ENCODE results near the gene RNFT2. TPM values are rescaled to one million over a fixed set of nuclear protein-coding genes. Genes with fewer than 3 reads are reported as not detected.

RNFT2 gene
- total RNA-seq, 1 experiment from 2014 or later, result 29.5 TPM

- H3K79me2 ChIP-seq (ENCODE audit: insufficient read depth, low read length), result no peaks in the 10 kb centered on the region
- H3K27me3 Mint-ChIP-seq (ENCODE audit: low read depth), result peaks cover under 1% of the 10 kb centered on the region
- no peaks in the 10 kb centered on the region for H3K9me3 Mint-ChIP-seq
- H4K8ac ChIP-seq (replicated peaks; ENCODE audit: insufficient read length, low read depth, low read length), result no peak overlapping the region
- H2BK12ac ChIP-seq (ENCODE audit: insufficient read length, low read depth, low read length), result no peak overlapping the region
- no peak overlapping the region for H3K27ac Mint-ChIP-seq
- no peak overlapping the region for H3K18ac ChIP-seq (ENCODE audit: insufficient read length, low read depth, low read length)
- H3K23ac ChIP-seq (ENCODE audit: insufficient read length, low read depth, low read length), result no peak overlapping the region
- H2BK20ac ChIP-seq (ENCODE audit: low read depth, low read length, poor library complexity, severe bottlenecking), result no peak overlapping the region
- H2BK120ac ChIP-seq (ENCODE audit: low read depth, low read length, poor library complexity, severe bottlenecking), result no peak overlapping the region
- no peaks in the 10 kb centered on the region for H3K27me3 ChIP-seq (ENCODE audit: insufficient read depth, low read length)
- H4K91ac ChIP-seq (ENCODE audit: insufficient read length, low read depth, low read length), result no peak overlapping the region
- no peaks in the 10 kb centered on the region for H4K20me1 ChIP-seq (ENCODE audit: control insufficient read depth, insufficient read depth, insufficient read length)
- H3K27ac ChIP-seq (ENCODE audit: insufficient read length, low read depth, low read length), result no peak overlapping the region
- no peak overlapping the region for H2AFZ ChIP-seq (ENCODE audit: low read length)
- H2AK5ac ChIP-seq (ENCODE audit: insufficient read length, low read length), result no peak overlapping the region
- H4K5ac ChIP-seq (ENCODE audit: insufficient read length, low read depth, low read length), result no peak overlapping the region
- H3K4me2 ChIP-seq (ENCODE audit: insufficient read depth, insufficient read length, low read length), result no peak overlapping the region
- no peaks in the 10 kb centered on the region for H3K36me3 Mint-ChIP-seq (ENCODE audit: insufficient read depth in 1 of 3, low read depth in 3 of 3)
- no peak overlapping the region for H2BK5ac ChIP-seq (ENCODE audit: insufficient read length, low read length)
- H2BK15ac ChIP-seq (ENCODE audit: low read depth, low read length), result no peak overlapping the region
- no peaks in the 10 kb centered on the region for H3K23me2 ChIP-seq (ENCODE audit: insufficient read length, low read depth, low read length, poor library complexity, severe bottlenecking)
- H3K9ac ChIP-seq (ENCODE audit: extremely low read depth, insufficient read length, low read length), result no peak overlapping the region
- TF ChIP-seq, protein P1, sequence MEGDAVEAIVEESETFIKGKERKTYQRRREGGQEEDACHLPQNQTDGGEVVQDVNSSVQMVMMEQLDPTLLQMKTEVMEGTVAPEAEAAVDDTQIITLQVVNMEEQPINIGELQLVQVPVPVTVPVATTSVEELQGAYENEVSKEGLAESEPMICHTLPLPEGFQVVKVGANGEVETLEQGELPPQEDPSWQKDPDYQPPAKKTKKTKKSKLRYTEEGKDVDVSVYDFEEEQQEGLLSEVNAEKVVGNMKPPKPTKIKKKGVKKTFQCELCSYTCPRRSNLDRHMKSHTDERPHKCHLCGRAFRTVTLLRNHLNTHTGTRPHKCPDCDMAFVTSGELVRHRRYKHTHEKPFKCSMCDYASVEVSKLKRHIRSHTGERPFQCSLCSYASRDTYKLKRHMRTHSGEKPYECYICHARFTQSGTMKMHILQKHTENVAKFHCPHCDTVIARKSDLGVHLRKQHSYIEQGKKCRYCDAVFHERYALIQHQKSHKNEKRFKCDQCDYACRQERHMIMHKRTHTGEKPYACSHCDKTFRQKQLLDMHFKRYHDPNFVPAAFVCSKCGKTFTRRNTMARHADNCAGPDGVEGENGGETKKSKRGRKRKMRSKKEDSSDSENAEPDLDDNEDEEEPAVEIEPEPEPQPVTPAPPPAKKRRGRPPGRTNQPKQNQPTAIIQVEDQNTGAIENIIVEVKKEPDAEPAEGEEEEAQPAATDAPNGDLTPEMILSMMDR (conservative IDR thresholded peaks at IDR 0.05), result peak; percentile 98
- H3K4me1 Mint-ChIP-seq, result peaks cover 4 to 9% of the 10 kb centered on the region in 2 experiments
- H3K79me1 ChIP-seq (ENCODE audit: insufficient read depth, low read depth, low read length, poor library complexity, severe bottlenecking), result no peaks in the 10 kb centered on the region
- H3K4ac ChIP-seq (ENCODE audit: low read depth, low read length), result no peak overlapping the region
- no peaks in the 10 kb centered on the region for H3K4me1 ChIP-seq (ENCODE audit: insufficient read depth, low read length)
- H3K9me3 ChIP-seq (ENCODE audit: control insufficient read depth, low read depth, low read length), result no peaks in the 10 kb centered on the region
- H3K14ac ChIP-seq (ENCODE audit: insufficient read depth, low read length), result no peak overlapping the region
- no peak overlapping the region for H3T11ph ChIP-seq (ENCODE audit: low read length)
- H3K56ac ChIP-seq (ENCODE audit: insufficient read length, low read depth, low read length), result no peak overlapping the region
- WGBS (ENCODE audit: extremely low coverage, insufficient read length, low lambda C conversion rate), result no CpG with 5 or more reads among the region's 12 CpGs
- DNase-seq, result peak; percentile 88
- H3K4me3 Mint-ChIP-seq, result no peak overlapping the region
Observed at GRCh38 chr12:116703214-116703795, 34.8 kb upstream of the RNFT2 start.

Measured in H9 (cell line).